ENCODE measurements around the gene CA11. TPM values are rescaled to one million over a fixed set of nuclear protein-coding genes. Genes with fewer than 3 reads are reported as not detected.

Gene CA11
- total RNA-seq, 2 experiments from 2014 or later = 11.1 to 13.0 TPM

DNA sequence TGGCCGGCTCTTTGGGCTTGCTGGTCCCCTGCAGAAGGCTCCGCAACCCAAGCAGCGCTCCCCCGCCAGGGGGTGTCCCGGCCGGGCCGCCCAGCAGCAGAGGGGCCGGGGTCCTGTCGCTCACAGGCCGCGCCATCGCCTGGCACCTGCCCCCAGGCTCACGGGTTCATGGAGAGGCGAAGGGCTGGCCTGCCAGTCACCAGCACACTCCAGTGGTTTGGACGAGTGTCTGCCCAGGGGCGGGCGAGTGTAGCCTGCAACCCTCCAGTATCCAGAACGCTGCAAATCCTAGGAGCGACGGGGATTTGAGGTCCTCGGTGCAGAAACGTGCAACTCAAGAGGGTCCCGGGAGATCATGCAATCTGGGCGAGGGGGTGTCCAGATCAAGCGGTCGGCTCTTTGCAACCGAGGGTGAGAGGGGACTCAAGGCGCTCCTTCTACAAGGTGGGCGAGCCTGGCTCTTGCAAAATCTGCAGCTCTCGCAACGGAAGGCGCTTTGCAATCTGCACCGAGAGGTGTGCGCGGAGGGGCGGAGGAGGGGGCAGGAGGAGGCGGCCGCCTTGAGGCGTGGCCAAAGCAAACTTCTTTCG, 9.0 kb downstream of the CA11 start, which contains the start of gene DBP:
DBP (minus strand) TSS at position 521 of the 590 bp plus-strand sequence; CDS start at position 136, 385 bp downstream.
- peaks cover 55% of the 10 kb centered on the region for H3K4me1 Mint-ChIP-seq (ENCODE audit: low read depth)
- H3K27me3 Mint-ChIP-seq = no peaks in the 10 kb centered on the region
- no peaks in the 10 kb centered on the region for H3K9me3 Mint-ChIP-seq
- peak within 1 kb of the TSS; percentile 88 for H3K4me3 Mint-ChIP-seq
- no peak for ATAC-seq
- ChIA-PET POLR2A (interaction anchor here (1.1 to 2.7 kb wide), 6 partner anchors 9 to 84 kb away, joined by 3 to 16 read pairs (median 6); partner anchors contain the start of genes CA11, FAM83E, RPL18 and SPHK2), CTCF (interaction anchor here (1.1 to 1.3 kb wide), 2 partner anchors 9 to 206 kb away, joined by 3 to 4 read pairs; partner anchors contain the start of gene CA11)
- peak; percentile 48 for TF ChIP-seq CTCF (IDR thresholded peaks at IDR 0.05)
- DNase-seq = peak; percentile 50
- H3K36me3 Mint-ChIP-seq (ENCODE audit: low read depth) = peaks cover 8% of the 10 kb centered on the region
- peak within 1 kb of the TSS; percentile 98 for H3K27ac Mint-ChIP-seq
- intact Hi-C loops (cut with micrococcal nuclease) = loop anchor here (10.0 kb wide), 1 partner anchor 238 kb away; the partner anchor contains the start of gene PPP1R15A

- Mint-ChIP-seq H3K27me3 (no peaks in the 10 kb centered on the region), H3K36me3 (ENCODE audit: low read depth) (peaks cover 8% of the 10 kb centered on the region), H3K9me3 (no peaks in the 10 kb centered on the region), H3K4me3 (peak overlapping the region; percentile 88), H3K27ac (peak overlapping the region; percentile 84), H3K4me1 (ENCODE audit: low read depth) (peaks cover 58% of the 10 kb centered on the region)
- DNase-seq (peak; percentile 49), ATAC-seq (no peak)
- CTCF ChIA-PET = no interaction called here
- TF ChIP-seq CTCF (IDR thresholded peaks at IDR 0.05) = no peak
- intact Hi-C loops (cut with micrococcal nuclease) = loop anchor here (10.0 kb wide), 1 partner anchor 239 kb away; the partner anchor contains the start of gene PPP1R15A
- POLR2A ChIA-PET = interaction anchor here (1.1 to 2.7 kb wide), 6 partner anchors 9 to 85 kb away, joined by 3 to 16 read pairs (median 6); partner anchors contain the start of genes CA11, FAM83E, RPL18 and SPHK2
Observed at GRCh38 chr19:48635966-48636858, 9.8 kb downstream of the CA11 start.

DNA sequence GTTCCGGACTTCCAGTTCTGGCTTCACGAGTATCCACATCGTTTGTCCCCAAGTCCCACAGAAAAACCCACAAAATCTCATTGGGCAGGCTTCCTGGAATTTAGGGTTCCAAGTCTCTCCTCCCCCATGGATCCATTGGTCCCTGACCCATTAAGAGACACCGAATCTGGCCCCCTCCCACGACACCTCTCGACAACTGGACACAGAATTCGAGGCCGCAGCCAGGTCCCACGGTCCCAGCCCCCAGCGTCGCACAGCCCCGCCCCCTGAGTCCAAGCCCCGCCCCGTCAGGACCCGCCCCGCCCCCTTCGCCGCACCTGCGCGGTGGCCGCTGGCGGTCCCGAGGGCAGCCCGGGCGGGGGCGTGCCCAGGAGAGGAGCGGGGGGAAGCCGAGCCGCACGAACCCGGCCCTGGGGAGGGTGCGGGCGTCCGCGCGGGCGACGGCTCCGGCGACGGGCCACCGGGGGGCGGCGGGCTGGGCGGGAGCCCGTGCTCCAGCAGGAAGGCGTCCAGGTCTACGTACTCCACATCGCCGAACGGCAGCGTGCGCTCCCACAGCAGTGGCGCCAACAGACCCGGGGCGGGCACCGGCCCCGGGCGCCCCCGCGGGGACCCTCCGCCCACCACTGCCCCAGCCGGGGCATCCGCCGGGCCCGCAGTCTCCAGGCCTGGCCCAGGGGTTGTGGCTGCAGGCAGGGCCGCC, 10.6 kb downstream of the CA11 start:
- Mint-ChIP-seq H3K36me3 (ENCODE audit: low read depth) (peaks cover 8% of the 10 kb centered on the region), H3K27ac (peak overlapping the region; percentile 94), H3K9me3 (no peaks in the 10 kb centered on the region), H3K4me3 (peak overlapping the region; percentile 88), H3K4me1 (ENCODE audit: low read depth) (peaks cover 60% of the 10 kb centered on the region), H3K27me3 (no peaks in the 10 kb centered on the region)
- peak; percentile 74 for DNase-seq
- TF ChIP-seq CTCF (IDR thresholded peaks at IDR 0.05) = no peak
- peak; percentile 31 for ATAC-seq
- ChIA-PET CTCF (no interaction called here), POLR2A (interaction anchor here (1.5 to 9.6 kb wide), 3 partner anchors 12 to 17 kb away, joined by 4 to 154 read pairs (median 16); partner anchors contain the start of genes FAM83E, RPL18 and SPHK2)
- intact Hi-C loops (cut with micrococcal nuclease) = loop anchor here (10.0 kb wide), 1 partner anchor 239 kb away; the partner anchor contains the start of gene PPP1R15A

- ChIA-PET POLR2A (interaction anchor here (0.8 to 9.6 kb wide), 4 partner anchors 10 to 42 kb away, joined by 3 to 154 read pairs (median 6); partner anchors contain the start of genes CA11, FAM83E, RPL18 and SPHK2), CTCF (interaction anchor here (1.4 to 1.8 kb wide), 3 partner anchors 11 to 12 kb away, joined by 4 to 11 read pairs (median 4); partner anchors contain the start of gene CA11)
- ATAC-seq (peak; percentile 28), DNase-seq (peak; percentile 97)
- peaks cover 56% of the 10 kb centered on the region for H3K4me1 Mint-ChIP-seq (ENCODE audit: low read depth)
- H3K27ac Mint-ChIP-seq = peak overlapping the region; percentile 94
- TF ChIP-seq CTCF (IDR thresholded peaks at IDR 0.05) = no peak
- no peaks in the 10 kb centered on the region for H3K9me3 Mint-ChIP-seq
- intact Hi-C loops (cut with micrococcal nuclease) = loop anchor here (10.0 kb wide), 1 partner anchor 240 kb away; the partner anchor contains the start of gene PPP1R15A
- H3K27me3 Mint-ChIP-seq = no peaks in the 10 kb centered on the region
- H3K36me3 Mint-ChIP-seq (ENCODE audit: low read depth) = peaks cover 8% of the 10 kb centered on the region
- peak overlapping the region; percentile 77 for H3K4me3 Mint-ChIP-seq
Observed at GRCh38 chr19:48634424-48635262, 11.3 kb downstream of the CA11 start.
